DMS 273 (cell line): ENCODE results near the gene AKIP1.
A peak's percentile ranks its signal among the peaks of the same experiment; 100 is the strongest.

Source experiments
- DNase-seq: peaks from one replicate; lab custom pipeline; 2025; ENCODE audit not compliant: unreplicated experiment; lab: John Stamatoyannopoulos, UW

Gene AKIP1

DNA sequence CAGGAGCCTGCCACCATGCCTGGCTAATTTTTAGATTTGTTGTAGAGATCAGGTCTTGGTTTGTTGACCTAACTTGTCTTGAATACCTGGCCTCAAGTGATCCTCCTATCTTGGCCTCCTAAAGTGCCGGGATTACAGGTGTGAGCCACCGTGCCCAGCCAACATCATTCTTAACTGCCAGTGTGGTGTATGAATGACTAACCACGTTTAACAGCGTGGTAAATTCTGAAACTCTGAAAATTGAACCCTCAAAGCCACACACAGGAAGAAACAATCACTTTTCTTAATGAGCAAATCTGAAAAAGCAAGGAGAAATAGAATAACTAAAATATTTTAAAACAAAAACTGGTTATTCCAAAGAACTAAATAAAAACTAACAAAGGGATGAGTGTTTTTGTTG, 45.9 kb downstream of the AKIP1 start:
- no peak for DNase-seq

DNA sequence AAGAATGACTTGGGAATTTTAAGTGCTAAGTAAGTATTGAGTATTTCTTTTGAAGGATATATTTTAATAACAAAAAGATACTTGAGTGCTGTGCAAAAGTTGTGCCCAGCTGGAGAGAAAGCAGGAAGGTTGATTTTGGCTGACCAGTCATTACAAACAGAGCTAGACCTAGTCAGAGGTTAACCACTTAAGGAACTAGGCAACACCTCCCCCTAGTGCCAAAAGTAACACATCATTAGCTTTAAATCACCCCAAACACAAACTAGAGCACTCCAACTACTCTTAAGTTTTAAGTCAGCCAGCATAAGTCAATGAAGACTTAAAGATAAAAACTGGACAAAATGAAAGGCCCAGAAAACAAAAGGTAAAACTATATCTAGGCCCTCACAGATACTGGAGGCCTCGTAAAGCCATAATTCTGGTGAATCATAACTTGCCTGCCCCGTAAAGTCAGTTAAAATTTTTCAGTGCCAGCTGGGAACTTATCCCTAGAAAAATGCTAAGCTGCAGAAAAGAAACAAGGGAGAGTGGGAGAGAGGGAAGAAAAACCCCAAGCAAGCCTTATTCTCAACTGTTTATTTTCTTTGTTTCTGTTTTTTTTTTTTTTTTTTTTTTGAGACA, 48.7 kb downstream of the AKIP1 start:
- peak; percentile 71 for DNase-seq

DNA sequence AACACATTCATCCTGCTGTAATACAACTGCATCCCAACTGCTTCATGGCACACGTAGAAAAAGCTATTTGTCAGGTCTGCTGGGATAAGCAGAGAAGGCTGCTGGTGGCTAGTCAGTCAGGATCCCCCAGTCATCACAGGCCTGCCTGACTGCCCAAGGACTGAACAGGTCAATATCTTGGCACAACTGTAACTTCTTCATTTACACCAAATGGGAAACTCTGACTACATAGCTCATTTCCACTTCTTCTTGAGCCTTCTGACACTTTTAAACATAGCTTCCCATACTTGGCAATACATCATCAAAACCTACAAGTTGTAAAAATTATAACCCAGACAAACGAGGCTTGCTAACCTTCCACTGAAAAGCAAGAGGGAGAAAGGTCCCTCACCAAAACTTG, 50.4 kb downstream of the AKIP1 start:
- DNase-seq, result no peak

DNA sequence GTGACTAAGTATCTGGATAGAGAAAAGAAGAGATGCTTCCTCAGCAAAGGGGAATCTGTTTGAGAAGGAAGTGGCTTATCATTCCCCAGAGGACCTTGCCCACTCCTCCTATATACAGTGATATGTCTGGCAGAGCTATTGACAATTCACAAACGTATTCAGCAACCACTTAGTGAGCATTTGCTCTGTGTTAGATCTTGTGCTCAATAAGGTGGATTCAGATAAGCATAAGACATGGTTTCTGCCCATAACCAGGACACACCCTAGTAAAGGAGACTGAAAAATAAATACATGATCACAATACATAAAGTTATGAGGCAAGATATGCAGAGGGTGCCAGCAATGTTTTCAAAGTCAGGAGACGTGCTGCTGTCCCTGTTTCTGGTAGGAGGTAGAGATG, 51.9 kb downstream of the AKIP1 start:
- no peak for DNase-seq

DNA sequence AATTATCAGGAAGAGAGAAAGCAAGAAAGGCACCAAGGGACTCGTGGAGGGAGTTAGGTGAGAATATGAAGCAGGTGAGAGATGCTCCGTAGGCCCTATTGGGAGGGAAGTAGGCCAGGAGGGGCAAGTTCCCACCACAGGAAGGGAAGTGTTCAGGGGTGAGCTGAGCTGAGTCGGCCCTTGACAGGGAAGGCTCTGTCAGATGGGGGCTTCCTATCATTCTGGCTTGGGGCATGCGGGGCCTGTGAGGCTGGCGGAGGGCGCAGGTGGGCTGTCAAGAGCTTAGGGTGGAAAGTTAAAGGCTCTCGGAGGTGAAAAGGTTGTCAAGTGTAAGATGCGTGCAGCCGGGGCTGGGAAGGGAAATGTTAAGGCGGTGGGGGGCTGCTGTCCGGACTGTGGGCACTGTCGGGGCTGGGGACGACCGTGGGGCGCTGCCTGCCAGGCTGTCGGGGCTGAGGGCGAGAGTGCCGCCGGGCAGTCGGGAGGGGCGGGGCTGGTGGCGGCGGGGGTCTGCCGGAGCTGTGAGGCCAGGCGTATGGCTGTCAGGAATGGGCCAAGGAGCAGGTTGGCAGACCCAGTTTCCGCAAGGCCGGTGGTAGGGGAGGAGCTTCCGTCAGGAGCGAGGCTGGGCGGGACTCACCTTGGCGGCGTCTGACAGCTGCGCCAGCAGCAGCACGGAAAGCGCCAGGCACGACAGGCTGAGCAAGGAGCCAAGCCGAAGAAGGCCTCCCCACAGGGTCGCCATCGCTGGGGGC, 52.8 kb downstream of the AKIP1 start:
- DNase-seq, result peak; percentile 87

DNA sequence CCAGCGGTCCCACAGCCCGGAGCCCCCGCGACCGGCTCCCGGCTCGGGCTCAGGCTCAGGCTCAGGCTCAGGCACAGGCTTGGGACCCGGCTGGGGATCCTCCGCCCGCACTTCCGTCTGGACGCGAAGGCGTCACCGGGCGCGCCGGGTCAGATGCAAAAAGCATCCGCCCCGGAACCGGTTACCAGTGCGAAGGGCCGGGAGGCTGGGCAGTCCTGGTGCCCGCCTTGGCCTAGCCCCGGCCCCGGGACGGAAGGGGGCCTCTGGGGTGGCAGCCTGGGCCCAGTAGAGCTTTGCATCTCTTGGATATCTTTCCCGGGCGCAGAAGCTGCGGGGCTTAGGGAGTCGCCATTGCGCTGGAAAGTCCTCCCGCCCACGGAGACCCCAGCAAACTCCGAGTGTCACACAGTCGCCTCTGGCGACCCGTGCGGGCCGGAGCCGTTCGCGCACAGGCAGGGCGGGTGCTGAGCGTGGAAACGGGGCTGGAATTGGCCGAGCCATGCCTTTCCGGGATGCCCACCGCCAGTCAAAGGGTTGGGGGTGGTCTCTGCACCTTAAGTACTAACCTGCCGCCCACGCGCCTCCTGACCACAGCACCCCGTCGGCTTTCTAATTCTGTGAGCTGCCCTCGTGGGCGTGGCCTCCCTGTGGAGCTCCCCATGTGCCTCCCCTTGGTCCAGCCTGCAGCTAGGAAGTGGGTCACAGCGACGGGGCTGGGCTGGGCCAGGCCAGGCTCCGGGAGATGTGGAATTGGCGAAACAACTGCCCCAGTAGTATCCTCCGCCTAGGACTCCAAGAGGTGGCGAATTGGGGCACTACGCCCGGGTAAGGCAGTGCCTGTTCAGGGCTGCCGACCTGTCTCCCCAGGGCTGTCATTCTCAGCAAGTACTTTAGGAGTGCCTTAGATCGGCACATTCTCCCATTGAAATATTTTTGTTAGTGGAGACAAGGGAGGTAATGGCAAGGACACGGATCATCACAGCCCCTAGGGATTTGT, 53.6 kb downstream of the AKIP1 start, which contains the start of gene TMEM9B:
Gene TMEM9B (minus strand): TSS at position 119 of the 997 bp plus-strand sequence. CDS start 129 bp downstream, outside the sequence.
- DNase-seq, result peak; percentile 91

DNA sequence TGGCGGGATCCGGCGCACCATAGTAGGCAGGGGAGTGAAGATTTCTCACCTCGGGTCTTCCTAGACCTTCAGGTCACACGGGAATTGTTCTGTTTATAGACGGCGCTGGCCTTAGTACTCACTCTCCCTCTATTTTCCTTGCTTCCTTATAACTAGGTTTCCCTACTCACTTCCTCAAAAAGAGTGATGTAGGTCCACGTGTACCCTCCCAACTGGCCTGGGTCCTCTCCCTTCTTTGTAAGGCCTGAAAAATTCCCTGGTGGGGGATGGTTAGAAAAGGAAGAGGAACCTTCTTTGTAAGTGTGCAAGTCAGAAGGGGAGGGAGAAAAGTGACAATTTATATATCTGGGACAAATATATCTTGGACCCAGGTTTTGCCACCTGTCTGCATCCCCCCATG, 56.2 kb downstream of the AKIP1 start:
- DNase-seq, result no peak
